Suprapubic skin (tissue), 4 donors: ENCODE measurements around the gene DLL4.

Source experiments
- POLR2A ChIP-seq, 2 donors: fragments of 450-650 bp; IDR thresholded peaks; one replicate each; pipeline ENCODE4 v1.6.1; 2017; ENCODE audit warnings: antibody characterized with exemption in 2 of 2, mild to moderate bottlenecking in 2 of 2, moderate library complexity in 2 of 2
- POLR2AphosphoS5 ChIP-seq, 3 donors: sonication (generic); formaldehyde crosslinking; IDR thresholded peaks; one replicate each; pipeline ENCODE4 v1.6.1; 2017; ENCODE audit warnings: antibody characterized with exemption in 3 of 3
- TF ChIP-seq, protein P1 (sequence below), 2 donors: fragments of 200-600 bp in 1 of 2; fragments of 450-650 bp in 1 of 2; sonication (generic) in 1 of 2; IDR thresholded peaks; one replicate each; pipeline ENCODE4 v1.5.1; 2016 to 2019; ENCODE audit warnings: antibody characterized with exemption in 2 of 2, mild to moderate bottlenecking in 1 of 2, moderate library complexity in 1 of 2

DNA sequence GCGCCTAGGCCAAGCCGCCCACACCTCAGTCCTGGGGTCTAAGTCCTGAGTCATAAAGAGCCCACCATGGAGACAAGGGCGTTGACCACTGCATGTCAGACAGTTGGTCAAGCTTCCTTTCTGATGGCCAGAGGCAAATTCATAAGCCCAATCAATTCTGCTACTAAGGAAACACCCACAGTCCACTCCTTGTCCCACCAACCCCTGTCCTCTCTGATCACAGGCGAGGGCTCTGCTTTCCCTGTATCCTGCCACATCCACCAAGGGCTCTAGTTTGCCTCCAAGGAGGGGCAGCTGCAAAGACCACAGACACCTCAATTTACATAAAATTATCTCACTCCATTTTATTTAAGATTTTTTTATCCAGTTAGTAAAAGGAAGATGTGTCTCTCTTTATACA is 49.4 kb downstream of the DLL4 start:
- TF ChIP-seq, protein P1, sequence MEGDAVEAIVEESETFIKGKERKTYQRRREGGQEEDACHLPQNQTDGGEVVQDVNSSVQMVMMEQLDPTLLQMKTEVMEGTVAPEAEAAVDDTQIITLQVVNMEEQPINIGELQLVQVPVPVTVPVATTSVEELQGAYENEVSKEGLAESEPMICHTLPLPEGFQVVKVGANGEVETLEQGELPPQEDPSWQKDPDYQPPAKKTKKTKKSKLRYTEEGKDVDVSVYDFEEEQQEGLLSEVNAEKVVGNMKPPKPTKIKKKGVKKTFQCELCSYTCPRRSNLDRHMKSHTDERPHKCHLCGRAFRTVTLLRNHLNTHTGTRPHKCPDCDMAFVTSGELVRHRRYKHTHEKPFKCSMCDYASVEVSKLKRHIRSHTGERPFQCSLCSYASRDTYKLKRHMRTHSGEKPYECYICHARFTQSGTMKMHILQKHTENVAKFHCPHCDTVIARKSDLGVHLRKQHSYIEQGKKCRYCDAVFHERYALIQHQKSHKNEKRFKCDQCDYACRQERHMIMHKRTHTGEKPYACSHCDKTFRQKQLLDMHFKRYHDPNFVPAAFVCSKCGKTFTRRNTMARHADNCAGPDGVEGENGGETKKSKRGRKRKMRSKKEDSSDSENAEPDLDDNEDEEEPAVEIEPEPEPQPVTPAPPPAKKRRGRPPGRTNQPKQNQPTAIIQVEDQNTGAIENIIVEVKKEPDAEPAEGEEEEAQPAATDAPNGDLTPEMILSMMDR (IDR thresholded peaks at IDR 0.05): no peak
- TF ChIP-seq POLR2A (IDR thresholded peaks at IDR 0.05) (no peak), POLR2AphosphoS5 (IDR thresholded peaks at IDR 0.05) (no peak)
